ES-I3 (cell line): ENCODE results near the gene NECTIN1.

ENCODE experiments used
- H3K36me3 ChIP-seq: 2 replicates; pipeline ENCODE4 v1.6.1; 2013; ENCODE audit warnings: mild to moderate bottlenecking, low read length, control low read depth, moderate library complexity; ENCODE audit not compliant: insufficient read depth
- H3K4me1 ChIP-seq: 2 replicates; pipeline ENCODE4 v1.6.1; 2013; ENCODE audit warnings: mild to moderate bottlenecking, control low read depth, low read length; ENCODE audit not compliant: insufficient read depth
- H3K9ac ChIP-seq: 2 replicates; pipeline ENCODE4 v1.6.1; 2013; ENCODE audit warnings: low read depth, mild to moderate bottlenecking, low read length, moderate library complexity
- H3K9me3 ChIP-seq: 2 replicates; pipeline ENCODE4 v1.6.1; 2013; ENCODE audit warnings: mild to moderate bottlenecking, low read length, moderate library complexity; ENCODE audit not compliant: control insufficient read depth, insufficient read depth

NECTIN1 gene

DNA sequence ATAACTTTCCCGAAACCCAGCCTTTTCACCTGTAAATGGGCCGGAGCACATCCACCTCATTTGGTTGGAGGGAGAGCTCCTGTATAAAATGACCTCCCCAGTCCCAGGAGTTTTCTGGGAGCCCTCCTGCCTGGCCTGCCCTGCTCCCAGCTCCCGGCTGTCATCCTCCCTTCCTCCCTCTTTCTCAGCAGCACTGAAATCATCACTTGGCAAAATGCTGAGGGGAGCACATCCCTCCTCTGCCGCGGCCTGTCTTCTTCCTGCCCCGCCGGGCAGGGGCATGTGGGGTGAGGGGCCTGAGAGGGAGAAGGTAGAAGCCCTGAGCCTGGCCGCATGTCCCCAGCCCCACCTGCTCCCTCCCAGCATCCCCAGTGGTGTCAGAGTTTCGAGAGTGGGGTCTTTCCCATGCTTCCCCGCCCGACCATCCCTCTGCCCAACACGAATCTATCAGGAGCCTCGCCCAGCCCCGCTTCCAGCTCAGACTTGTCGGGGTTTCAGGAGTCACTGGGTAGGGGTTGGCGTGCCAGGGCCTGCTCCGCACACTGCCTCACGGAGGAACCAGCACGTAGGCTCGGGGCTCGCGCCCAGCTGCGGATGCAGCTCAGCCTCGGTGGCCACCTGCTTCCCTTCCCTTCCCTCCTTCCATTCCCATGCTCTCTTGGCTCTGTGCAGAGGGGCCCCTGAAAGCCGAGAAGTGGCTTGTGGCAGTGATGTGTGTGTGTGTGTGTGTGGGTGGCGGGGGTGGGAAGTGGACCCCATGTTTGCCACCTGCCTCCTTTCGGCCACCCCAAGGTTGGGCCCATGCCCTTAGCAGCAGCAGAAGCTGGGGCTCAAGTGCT is 37.1 kb downstream of the NECTIN1 start:
- Histone ChIP-seq H3K36me3 (no peaks in the 10 kb centered on the region), H3K9ac (no peak overlapping the region), H3K4me1 (peaks cover 61% of the 10 kb centered on the region), H3K9me3 (no peaks in the 10 kb centered on the region)

DNA sequence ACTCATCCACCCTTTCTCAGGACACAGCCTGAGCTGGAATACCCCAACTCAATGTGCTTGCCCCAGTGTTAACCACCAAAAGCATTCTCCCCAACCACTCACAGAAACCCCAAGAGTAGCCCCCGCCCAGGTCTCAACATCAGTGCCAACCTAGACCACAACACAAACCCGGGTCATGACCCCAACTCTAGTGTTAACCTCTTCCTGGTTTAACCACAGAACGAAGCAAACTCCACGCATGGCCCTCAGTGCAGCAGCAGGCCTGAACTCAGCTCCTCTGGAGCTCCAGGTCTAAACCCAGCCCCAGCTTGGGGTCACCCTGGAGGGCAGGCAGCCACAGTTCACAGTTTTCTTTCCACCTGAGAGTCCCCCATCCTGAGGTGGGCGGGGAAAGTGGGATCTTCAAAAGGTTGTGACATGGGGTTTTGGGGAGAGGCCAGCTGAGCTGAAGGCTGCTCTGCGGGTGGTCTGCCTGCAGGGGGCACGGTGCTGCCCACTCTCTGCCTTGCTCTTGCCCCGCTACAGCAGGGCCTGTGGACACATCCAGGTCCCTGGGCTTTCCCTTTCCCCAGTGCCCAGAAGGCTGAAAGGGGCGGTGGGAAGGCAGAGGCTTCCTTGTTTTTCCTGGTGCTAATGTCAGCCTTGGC is 37.9 kb downstream of the NECTIN1 start:
- Histone ChIP-seq H3K4me1 (peaks cover 59% of the 10 kb centered on the region), H3K9ac (no peak overlapping the region), H3K36me3 (no peaks in the 10 kb centered on the region), H3K9me3 (no peaks in the 10 kb centered on the region)

DNA sequence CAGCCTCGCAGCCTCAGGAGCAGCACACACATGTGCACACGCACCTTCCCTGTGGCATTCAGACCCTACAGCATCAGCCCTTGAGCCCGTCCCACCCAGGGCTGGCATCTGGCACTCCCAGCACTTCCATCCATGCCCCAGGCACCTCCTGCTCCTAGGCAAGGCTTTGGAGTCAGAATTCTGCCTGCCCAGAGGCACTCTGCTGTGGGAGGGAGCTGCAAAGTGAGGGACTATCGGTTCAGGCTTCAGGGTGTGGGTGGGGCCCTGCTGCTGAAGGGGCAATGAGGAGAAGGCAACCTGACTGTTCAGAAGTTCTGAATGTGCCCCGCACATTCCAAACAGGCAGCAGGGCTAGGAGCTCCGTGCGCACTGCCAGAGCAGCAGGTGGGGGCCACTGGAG is 39.7 kb downstream of the NECTIN1 start:
- no peak overlapping the region for H3K9ac ChIP-seq
- no peaks in the 10 kb centered on the region for H3K9me3 ChIP-seq
- peaks cover 60% of the 10 kb centered on the region for H3K4me1 ChIP-seq
- H3K36me3 ChIP-seq, result no peaks in the 10 kb centered on the region

DNA sequence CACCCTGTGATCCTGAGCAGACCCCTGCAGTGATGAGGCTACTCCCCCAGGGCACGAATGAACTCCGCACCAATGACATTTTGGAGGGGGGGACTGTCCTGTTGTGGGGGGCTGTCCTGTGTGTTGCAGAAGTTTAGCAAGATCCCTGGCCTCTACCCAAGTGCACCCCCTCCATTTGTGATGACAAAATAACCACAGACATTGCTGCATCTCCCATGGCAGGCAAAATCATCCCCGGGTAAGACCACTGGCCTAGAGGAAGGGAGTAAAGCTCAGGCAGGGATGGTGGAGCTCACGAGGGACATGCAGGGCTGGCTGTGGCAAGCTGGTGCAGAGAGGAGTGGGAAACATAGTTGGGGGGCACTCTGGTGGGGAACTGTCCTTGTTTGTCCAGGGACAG is 40.6 kb downstream of the NECTIN1 start:
- no peaks in the 10 kb centered on the region for H3K36me3 ChIP-seq
- peaks cover 54% of the 10 kb centered on the region for H3K4me1 ChIP-seq
- no peak overlapping the region for H3K9ac ChIP-seq
- no peaks in the 10 kb centered on the region for H3K9me3 ChIP-seq

DNA sequence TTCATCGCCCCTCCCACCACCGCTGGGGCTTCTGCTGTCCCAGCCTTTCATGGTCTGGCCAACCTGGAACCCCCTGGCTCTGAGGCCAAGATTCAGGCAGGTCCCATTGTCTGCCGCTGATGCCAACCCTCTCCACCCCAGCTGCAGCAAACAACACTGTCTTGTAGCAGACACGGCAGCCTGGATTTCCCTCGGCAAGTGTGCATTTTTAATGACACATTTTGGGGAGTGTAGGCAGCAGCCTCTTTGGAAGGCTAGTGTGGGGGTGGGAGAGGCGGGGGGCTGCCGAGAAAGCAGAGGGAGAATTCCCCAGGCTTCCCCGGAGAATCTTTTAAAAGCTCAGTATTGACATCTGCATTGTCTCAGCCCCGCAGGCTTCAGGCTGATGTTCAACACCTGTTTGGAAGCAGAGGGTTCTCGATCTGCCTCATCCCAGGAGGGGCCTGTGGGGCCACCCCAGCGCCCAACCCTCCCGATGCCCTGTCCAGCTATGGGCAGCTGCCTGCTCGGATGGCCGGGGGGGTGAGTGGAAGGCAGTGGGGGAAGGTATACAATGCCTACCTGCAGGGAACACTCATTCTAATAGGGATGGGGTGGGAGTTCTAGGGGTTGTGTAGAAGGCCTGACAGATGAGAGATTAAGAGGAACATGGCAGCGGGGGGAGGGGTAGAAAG is 41.5 kb downstream of the NECTIN1 start:
- Histone ChIP-seq H3K36me3 (no peaks in the 10 kb centered on the region), H3K4me1 (peaks cover 46% of the 10 kb centered on the region; the same call in 1 of the 2 replicates), H3K9ac (no peak overlapping the region), H3K9me3 (no peaks in the 10 kb centered on the region)

DNA sequence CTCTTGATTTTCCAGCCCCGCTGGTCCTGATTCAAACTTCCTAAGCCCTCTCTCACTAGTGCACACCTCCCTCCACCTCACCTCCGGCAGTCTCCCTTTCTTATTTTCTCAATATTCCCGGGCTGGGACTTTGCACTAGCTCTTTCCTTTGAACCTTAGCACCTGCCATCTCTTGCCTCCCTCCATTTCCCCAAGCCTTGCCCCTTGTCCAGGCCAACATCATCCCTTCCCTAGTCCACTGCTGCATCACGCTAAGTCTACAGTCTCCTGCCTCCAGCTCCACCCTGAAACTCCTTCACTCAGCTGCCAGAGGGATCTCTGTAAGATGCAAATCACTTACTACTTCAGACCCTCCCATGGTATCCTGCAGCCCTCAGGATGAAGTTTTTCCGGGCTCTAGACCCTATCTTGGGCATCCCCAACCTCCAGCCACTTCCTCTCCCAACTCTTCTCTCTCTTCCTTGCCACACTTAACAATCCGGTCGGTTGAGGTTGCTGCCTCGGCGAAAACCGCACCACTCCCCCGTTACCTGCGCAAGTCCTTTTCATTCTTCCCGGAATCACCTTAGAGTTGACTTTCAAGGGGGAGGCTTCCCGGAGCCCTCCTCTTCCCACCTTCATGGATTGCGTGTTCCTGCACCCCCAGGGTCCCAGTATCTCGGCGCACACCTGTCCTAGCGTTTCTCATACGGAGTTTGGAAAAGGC is 42.7 kb downstream of the NECTIN1 start:
- Histone ChIP-seq H3K9ac (no peak overlapping the region), H3K4me1 (peaks cover 39% of the 10 kb centered on the region; the same call in 1 of the 2 replicates), H3K9me3 (no peaks in the 10 kb centered on the region)

DNA sequence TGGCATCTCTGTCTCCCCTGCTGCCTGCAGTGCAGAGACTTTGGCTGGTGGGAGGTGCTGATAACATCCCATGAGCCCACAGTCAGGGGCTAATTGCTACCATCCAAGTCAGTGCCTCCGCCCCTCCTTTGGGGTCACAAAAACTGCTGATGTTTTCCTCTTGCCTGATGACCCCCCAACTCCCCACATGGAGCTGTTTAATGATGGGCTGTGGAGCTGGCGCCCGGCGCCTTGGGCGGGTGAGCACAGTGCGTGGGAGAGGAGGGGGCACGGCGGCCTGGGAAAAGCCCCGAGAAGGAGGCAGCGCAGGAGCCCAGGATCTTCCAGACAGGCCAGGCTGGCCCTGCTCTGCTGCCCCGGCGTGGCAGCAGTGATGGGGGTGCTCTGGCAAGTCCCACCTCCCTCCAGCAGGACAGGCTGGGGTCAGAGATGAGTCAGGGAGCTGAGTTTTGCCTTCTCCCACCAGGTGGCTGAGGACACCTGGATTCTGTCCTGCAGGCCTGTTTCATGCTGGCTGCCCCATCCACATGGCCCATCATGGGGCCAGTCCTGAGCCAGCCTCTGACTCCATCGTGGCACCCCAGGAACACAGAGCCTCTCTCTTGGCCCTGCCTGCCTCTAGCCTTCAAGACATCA is 43.8 kb downstream of the NECTIN1 start:
- H3K36me3 ChIP-seq, result no peaks in the 10 kb centered on the region
- H3K9me3 ChIP-seq, result no peaks in the 10 kb centered on the region
- H3K9ac ChIP-seq, result no peak overlapping the region
- peaks cover 34% of the 10 kb centered on the region; the same call in 1 of the 2 replicates for H3K4me1 ChIP-seq

More for the DNA sequence above, 42.7 kb downstream of the NECTIN1 start:
- H3K36me3 ChIP-seq, result no peaks in the 10 kb centered on the region

DNA sequence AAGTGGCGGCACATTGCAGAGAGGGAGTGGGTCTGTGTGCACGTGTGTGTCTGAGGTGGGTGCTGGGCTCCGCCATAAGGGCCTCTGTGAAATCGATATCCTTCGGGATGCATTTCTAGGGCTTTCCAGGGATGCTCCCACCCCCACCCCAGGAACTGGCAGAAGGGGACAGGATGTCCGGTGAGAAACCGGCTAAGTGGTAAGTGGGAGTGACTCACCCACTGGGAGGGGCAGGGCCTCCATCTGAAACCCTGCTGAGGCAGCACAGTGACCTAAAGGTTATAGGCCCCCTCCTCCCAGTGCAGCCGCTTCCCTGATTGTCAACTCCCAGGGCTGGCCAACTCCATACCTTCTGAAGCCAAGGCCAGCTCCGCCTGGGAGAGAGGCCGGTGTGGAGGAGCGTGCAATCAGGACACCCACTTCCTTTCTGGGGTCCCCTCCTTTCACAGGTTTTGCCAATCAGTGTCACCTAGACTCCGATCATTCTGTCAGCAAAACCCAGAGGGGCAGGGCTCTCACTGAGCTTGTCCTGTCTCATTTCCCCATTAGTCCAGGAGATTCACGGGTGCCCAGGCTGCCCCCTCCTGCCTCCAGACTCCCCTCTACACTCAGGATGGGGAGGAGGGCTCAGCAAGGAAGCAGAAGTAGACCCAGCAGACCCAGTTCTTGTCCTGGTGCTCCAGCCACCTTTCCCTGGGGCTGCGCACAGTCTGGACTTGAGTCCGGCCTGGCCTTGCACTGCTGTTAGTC is 44.5 kb downstream of the NECTIN1 start:
- no peaks in the 10 kb centered on the region for H3K9me3 ChIP-seq
- no peaks in the 10 kb centered on the region for H3K36me3 ChIP-seq
- H3K9ac ChIP-seq, result no peak overlapping the region
- peaks cover 34% of the 10 kb centered on the region; the same call in 1 of the 2 replicates for H3K4me1 ChIP-seq

DNA sequence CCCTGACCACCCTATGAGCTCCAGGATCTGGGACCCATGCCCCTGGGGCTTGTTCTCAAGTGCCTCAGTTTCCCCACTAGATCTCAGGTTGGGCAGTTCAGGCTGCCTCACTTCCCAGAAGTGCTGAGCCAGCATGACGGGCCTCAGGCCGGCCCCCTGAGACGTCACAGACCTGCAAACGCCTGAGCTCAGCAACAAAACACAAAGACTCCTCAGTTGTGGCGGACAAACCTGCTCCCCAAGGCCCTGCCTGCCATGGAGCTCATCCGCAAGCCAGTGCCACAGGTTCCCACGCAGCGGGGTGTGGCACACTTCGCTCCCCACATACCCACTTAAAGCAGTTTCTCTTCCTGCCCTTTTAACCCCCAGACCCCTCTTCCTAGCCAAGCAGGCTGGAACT is 45.2 kb downstream of the NECTIN1 start:
- Histone ChIP-seq H3K9me3 (no peaks in the 10 kb centered on the region), H3K9ac (no peak overlapping the region), H3K36me3 (no peaks in the 10 kb centered on the region), H3K4me1 (peaks cover 34% of the 10 kb centered on the region; the same call in 1 of the 2 replicates)

DNA sequence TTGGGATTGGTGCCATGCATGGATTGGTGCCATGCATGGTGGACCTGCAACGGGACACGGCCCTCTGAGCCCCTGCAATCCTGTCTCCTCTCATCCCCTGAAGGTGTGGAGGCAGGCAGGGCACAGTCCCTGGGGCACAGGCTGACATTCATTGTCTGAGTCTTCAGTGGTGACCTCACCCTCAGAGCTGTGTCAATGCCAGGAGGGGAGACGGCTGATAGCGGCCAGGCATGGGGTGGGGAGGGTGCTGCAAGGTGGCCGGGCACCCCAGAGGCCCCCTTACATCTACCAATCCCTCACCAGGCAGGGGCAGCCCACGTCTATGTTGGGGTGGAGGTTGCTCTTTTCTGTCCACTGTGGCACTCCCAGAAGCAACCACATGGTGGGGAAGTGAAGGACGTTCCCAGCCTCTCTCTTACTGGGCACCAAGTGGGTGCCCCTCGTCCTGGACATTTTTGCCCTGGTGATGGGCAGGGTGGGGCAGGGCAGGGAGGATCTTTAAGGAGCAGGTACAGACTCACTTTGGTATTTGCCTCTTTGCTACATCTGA is 47.6 kb downstream of the NECTIN1 start:
- H3K9ac ChIP-seq, result no peak overlapping the region
- H3K9me3 ChIP-seq, result peaks cover 6% of the 10 kb centered on the region
- H3K4me1 ChIP-seq, result peaks cover 22% of the 10 kb centered on the region; the same call in 1 of the 2 replicates
- peaks cover 13% of the 10 kb centered on the region; the same call in 1 of the 2 replicates for H3K36me3 ChIP-seq

DNA sequence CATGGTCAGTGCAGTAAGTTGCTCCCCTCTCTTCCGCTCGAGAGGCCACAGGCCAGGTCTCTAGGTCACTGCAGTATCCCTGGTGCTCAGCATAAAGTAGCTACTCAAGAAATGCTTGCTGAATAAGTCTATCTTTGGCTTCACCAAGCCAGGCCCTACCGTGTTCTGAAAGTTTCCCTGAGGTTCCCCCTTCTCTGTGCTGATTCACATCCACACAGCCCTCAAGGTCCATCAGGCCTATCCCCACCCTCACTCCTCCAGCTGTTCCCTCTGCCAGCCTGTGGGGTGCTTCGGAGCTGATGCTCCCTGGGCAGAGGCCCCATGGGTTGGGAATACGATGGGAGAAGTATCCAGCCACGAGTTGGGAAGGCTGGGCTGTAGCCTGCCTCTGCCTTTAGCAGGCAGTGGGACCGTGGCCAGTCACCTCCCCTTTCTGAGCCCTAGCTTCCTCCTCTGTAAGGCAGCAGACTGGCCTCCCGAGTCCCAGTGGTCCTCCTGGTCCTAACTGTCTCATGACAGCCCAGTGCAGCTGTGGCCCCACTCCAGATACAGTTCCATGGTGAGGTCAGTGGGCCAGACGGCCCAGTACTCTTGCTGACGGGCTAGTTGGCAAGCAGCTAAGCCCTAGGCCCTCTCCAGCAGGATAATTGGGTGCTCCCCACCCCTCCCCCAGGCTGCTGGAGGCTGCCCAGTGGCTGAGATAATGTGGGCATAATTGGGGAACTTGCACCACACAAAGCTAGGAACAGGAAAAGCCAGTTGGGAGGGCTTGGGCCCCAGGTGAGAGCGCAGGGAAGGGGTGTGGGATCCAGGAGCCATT is 48.2 kb downstream of the NECTIN1 start:
- no peak overlapping the region for H3K9ac ChIP-seq
- peaks cover 6% of the 10 kb centered on the region for H3K9me3 ChIP-seq
- peaks cover 13% of the 10 kb centered on the region; the same call in 1 of the 2 replicates for H3K36me3 ChIP-seq
- H3K4me1 ChIP-seq, result peaks cover 17% of the 10 kb centered on the region; the same call in 1 of the 2 replicates

DNA sequence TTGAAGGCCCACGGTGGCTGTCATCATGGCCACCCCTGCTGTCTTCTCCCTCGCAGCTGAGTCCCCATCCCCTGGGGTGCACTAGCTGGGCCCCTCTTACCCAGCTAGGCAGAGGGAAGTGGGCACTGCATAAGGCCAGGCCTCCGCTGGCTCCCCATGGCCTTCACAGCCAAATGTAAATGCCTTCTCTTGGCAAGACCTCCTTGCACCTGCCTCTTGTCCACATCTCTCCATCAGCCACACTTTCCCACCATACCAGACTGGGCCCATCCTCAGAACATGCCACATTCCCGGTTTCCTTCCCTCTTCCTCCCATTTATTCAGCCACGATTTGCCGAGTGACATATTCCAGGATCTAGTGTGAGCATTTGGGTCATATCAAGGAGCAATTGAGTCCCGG is 49.7 kb downstream of the NECTIN1 start:
- peaks cover 4% of the 10 kb centered on the region; the same call in 1 of the 2 replicates for H3K4me1 ChIP-seq
- peaks cover 6% of the 10 kb centered on the region for H3K9me3 ChIP-seq
- no peak overlapping the region for H3K9ac ChIP-seq
- H3K36me3 ChIP-seq, result peaks cover 18% of the 10 kb centered on the region; the same call in 1 of the 2 replicates
